Measurements from ENCODE around the gene TMEM156.

The TMEM156 gene

DNA sequence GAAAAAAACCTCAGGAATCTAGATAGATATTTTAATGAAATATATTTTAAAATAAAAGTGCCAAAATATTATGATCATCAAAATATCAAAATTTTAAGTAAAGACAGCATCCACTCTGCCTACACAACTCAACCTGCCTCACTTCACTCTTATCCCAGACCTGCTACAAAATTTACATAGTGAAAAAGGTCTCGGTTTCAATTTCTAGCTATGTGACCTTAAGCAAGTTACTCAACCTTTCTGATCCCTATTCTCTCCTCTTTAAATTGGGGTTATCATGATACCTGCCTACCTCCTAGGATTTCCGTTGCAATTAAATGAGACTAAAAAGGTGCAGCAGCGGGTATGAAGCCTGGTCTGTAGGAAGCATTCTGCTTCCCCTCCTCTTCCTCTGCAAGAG is 91.7 kb downstream of the TMEM156 start:
- TF ChIP-seq, protein P1, sequence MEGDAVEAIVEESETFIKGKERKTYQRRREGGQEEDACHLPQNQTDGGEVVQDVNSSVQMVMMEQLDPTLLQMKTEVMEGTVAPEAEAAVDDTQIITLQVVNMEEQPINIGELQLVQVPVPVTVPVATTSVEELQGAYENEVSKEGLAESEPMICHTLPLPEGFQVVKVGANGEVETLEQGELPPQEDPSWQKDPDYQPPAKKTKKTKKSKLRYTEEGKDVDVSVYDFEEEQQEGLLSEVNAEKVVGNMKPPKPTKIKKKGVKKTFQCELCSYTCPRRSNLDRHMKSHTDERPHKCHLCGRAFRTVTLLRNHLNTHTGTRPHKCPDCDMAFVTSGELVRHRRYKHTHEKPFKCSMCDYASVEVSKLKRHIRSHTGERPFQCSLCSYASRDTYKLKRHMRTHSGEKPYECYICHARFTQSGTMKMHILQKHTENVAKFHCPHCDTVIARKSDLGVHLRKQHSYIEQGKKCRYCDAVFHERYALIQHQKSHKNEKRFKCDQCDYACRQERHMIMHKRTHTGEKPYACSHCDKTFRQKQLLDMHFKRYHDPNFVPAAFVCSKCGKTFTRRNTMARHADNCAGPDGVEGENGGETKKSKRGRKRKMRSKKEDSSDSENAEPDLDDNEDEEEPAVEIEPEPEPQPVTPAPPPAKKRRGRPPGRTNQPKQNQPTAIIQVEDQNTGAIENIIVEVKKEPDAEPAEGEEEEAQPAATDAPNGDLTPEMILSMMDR (IDR thresholded peaks at IDR 0.05; ENCODE audit: low read depth, low read length, missing control alignments), result no peak
- H3K4me3 ChIP-seq (ENCODE audit: low read depth, low read length), result no peak overlapping the region
- DNase-seq (ENCODE audit: low read depth), result no peak

DNA sequence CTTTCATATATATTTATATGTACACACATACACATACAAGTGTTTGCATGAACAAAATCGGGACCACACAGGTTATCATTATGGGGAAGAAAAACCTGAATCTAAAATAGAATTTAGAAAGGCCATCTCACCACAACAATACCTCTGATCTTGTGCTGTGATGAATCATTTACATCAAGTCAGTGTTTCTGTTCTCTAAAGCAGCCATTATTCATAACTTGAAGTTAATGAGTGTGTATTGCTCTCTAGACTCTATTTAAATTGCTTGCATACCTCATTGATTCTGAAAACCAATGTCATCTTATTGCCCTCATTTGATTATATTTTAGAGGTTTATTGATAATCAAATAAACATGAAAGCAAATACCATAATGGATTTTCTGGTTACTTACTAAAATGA is 93.0 kb downstream of the TMEM156 start:
- no peak overlapping the region for H3K4me3 ChIP-seq (ENCODE audit: low read depth, low read length)
- TF ChIP-seq, protein P1 (IDR thresholded peaks at IDR 0.05; ENCODE audit: low read depth, low read length, missing control alignments), result no peak
- peak; percentile 55 for DNase-seq (ENCODE audit: low read depth)

DNA sequence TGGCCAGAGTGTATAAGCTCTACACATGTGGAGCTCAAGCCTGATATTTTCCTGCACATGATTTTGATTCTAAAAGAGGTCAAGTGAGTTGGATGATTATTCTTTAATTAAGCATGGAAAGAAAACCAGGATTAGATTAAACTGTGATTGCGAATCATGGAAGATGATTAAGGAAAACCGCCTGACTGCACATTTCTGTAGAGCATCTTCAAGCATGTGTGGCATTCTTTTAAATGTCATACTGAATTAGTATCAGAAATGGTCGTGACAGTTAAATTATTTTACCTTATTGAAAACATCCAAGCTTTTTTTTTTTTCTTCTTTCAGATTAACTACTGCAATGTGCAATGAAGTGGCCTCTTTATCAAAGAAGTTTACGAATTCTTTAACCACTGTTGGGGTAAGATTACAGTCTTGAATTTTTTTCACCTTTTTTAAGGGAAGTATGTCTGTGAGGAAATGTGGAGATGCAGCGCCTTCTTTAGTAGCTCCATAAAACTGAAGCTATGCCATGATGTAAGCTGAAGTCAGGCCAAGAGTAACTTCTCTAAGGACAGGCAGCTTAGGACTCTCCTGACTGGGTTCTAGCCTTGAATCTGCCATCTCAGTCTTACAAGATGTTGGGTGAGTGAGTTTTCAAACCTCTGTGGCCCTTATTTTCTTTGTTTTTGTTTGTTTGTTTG is 96.7 kb downstream of the TMEM156 start:
- DNase-seq (ENCODE audit: low read depth), result no peak
- TF ChIP-seq, protein P1 (IDR thresholded peaks at IDR 0.05; ENCODE audit: low read depth, low read length, missing control alignments), result no peak
- H3K4me3 ChIP-seq (ENCODE audit: low read depth, low read length), result no peak overlapping the region

DNA sequence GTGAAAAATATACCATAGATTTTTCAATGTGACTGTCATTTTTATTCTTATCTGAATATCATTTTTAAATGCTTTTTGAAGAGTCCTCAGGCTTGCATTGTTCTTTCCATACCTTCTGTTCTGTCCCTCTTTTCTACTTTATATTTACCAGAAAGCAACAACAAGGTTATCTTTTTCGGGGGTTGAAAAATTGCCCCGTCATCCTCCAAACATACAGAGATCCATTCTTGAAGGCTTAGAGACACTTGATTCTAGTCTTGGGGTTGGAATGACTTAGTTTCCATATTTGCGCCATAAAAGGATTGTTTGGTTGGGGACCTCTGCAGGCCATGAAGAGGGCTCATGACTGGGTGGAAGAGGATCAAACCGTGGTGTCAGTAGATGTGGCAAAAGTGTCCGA is 101.1 kb downstream of the TMEM156 start:
- H3K4me3 ChIP-seq (ENCODE audit: low read depth, low read length), result no peak overlapping the region
- TF ChIP-seq, protein P1 (IDR thresholded peaks at IDR 0.05; ENCODE audit: low read depth, low read length, missing control alignments), result no peak
- no peak for DNase-seq (ENCODE audit: low read depth)

DNA sequence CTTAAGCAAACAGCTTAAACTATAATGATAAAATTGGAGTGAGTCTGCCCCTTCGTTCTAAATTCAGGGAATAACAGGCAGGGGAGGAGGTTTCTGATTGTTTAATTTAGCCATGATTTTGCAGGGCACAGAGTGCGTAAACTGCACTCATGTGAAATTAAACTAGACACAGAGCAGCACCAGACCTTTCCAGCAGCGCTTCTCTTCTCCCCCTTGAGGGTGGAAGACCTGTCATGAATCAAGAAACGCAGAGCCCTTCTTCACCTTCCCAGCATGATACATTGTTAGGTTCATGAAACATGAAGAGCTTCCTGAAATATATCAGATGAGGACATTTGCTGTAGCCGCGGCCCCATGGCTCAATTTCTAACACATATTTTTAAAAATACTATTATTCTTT is 101.5 kb downstream of the TMEM156 start:
- DNase-seq (ENCODE audit: low read depth), result no peak

DNA sequence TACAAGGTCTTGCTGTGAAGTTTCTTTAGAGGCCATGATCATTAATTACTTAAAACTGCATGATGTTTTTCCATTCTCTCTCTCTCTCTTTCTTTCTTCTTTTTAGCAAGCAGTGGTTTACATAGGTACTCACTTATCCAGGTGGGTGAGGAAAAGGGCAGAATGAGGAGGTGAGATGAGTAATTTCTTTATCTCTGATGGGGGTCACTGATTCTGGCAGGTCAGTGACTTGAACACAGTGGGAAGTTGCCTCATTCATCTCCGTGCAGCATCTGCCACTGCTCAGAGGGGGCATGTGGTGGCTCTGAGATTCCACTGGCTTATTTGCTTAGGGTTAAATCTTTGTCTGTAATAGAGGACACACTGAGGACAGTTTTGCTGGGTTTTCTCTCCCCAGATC is 102.0 kb downstream of the TMEM156 start:
- TF ChIP-seq, protein P1 (IDR thresholded peaks at IDR 0.05; ENCODE audit: low read depth, low read length, missing control alignments), result no peak
- DNase-seq (ENCODE audit: low read depth), result no peak
- no peak overlapping the region for H3K4me3 ChIP-seq (ENCODE audit: low read depth, low read length)

More for the DNA sequence above, 101.5 kb downstream of the TMEM156 start:
- TF ChIP-seq, protein P1 (IDR thresholded peaks at IDR 0.05; ENCODE audit: low read depth, low read length, missing control alignments), result no peak
- H3K4me3 ChIP-seq (ENCODE audit: low read depth, low read length), result no peak overlapping the region

DNA sequence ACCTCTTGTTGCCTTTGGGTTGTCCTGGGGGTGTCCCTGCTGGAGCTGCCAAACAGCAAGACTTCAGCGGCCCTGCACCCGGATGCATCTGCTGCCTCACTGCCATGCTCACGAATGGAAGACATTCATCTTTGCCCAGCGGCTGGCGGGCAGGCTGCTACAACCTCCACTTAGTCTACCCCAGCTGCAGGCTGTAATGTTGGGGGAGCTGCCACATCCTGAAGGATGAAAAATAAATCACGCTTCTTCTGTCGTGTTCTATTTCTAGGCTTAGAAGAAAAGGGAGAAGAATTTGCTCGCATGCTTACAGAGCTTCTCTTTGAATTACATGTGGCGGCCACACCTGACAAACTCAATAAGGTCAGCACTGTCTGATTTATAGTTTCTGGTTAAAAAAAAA is 103.2 kb downstream of the TMEM156 start:
- H3K4me3 ChIP-seq (ENCODE audit: low read depth, low read length), result no peak overlapping the region
- DNase-seq (ENCODE audit: low read depth), result no peak
- TF ChIP-seq, protein P1 (IDR thresholded peaks at IDR 0.05; ENCODE audit: low read depth, low read length, missing control alignments), result no peak

Data from GM12864 (cell line).